ENCODE data around the gene PICK1. TPM values are rescaled to one million over a fixed set of nuclear protein-coding genes. Genes with fewer than 3 reads are reported as not detected.
A peak's percentile ranks its signal among the peaks of the same experiment; 100 is the strongest.

Gene PICK1
- total RNA-seq, 1 experiment from 2014 or later: 21.3 TPM

DNA sequence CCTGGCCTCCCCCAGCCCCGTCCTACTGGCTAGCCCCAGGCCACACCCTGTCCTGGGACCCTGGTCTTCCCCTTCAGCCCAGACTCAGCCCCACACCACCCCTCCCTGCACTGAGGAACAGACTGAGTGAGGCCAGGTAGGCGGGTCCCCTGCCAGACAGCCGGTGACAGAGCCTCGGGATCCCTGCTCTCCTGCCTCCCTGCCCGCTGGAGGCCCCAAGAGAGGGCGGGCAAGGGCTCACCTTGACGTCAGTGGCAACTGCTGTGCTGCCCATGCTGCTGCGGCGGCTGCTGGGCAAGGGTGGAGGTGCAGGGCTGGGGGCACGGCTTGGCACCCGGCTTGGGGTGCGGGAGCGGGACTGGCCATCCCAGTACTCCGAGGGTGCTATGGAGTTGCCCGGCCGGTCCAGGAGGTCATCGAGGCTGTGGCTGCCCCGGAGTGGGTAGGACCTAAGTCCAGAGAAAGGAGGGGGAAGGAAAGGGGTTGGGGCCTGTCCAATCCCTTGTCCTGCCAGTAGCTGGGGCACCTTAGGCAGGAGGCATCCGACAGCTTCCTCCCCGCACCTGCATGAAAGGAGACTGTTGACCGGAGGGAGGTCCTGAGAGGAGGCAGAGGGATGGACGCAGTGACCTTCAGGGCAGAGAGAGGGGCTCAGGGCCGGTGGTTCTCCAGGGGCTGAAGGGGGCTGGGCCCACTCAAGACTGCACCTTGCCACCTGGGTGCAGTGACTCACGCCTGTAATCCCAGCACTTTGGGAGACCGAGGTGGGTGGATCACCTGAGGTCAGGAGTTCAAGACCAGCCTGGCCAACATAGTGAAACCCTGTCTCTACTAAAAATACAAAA lies 29.0 kb downstream of the PICK1 start:
- ChIA-PET POLR2A (no interaction called here), CTCF (interaction anchor here (1.3 kb wide), 1 partner anchor 11 kb away, joined by 3 read pairs; no protein-coding TSS in a partner anchor)
- Histone ChIP-seq H3K4me3 (ENCODE audit: low read depth in 2 of 2, low read length in 2 of 2) (no peak overlapping the region), H3K4me1 (ENCODE audit: control insufficient read depth, insufficient read depth, low read length) (no peaks in the 10 kb centered on the region; the same call in 1 of the 2 replicates), H3K27me3 (ENCODE audit: control insufficient read depth, insufficient read depth, low read length) (no peaks in the 10 kb centered on the region), H3K9me3 (ENCODE audit: control insufficient read depth, insufficient read depth, low read depth, low read length) (no peaks in the 10 kb centered on the region), H3K27ac (ENCODE audit: low read length) (no peak overlapping the region), H3K36me3 (ENCODE audit: control insufficient read depth, insufficient read depth, low read length) (no peaks in the 10 kb centered on the region)
- DNase-seq (ENCODE audit: low read depth, low spot score): no peak
- intact Hi-C loops (cut with micrococcal nuclease; ENCODE audit: unreplicated experiment) (no loop called here), in situ Hi-C loops (cut with HindIII; ENCODE audit: low pct_unique_long_range_greater_than_20kb, low sequenced_read_pairs) (no loop called here)
- TF ChIP-seq, protein P1, sequence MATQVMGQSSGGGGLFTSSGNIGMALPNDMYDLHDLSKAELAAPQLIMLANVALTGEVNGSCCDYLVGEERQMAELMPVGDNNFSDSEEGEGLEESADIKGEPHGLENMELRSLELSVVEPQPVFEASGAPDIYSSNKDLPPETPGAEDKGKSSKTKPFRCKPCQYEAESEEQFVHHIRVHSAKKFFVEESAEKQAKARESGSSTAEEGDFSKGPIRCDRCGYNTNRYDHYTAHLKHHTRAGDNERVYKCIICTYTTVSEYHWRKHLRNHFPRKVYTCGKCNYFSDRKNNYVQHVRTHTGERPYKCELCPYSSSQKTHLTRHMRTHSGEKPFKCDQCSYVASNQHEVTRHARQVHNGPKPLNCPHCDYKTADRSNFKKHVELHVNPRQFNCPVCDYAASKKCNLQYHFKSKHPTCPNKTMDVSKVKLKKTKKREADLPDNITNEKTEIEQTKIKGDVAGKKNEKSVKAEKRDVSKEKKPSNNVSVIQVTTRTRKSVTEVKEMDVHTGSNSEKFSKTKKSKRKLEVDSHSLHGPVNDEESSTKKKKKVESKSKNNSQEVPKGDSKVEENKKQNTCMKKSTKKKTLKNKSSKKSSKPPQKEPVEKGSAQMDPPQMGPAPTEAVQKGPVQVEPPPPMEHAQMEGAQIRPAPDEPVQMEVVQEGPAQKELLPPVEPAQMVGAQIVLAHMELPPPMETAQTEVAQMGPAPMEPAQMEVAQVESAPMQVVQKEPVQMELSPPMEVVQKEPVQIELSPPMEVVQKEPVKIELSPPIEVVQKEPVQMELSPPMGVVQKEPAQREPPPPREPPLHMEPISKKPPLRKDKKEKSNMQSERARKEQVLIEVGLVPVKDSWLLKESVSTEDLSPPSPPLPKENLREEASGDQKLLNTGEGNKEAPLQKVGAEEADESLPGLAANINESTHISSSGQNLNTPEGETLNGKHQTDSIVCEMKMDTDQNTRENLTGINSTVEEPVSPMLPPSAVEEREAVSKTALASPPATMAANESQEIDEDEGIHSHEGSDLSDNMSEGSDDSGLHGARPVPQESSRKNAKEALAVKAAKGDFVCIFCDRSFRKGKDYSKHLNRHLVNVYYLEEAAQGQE (IDR thresholded peaks at IDR 0.05; ENCODE audit: insufficient read depth in 1 of 2, low read depth in 2 of 2, low read length in 1 of 2): no peak
- TF ChIP-seq, protein P2, sequence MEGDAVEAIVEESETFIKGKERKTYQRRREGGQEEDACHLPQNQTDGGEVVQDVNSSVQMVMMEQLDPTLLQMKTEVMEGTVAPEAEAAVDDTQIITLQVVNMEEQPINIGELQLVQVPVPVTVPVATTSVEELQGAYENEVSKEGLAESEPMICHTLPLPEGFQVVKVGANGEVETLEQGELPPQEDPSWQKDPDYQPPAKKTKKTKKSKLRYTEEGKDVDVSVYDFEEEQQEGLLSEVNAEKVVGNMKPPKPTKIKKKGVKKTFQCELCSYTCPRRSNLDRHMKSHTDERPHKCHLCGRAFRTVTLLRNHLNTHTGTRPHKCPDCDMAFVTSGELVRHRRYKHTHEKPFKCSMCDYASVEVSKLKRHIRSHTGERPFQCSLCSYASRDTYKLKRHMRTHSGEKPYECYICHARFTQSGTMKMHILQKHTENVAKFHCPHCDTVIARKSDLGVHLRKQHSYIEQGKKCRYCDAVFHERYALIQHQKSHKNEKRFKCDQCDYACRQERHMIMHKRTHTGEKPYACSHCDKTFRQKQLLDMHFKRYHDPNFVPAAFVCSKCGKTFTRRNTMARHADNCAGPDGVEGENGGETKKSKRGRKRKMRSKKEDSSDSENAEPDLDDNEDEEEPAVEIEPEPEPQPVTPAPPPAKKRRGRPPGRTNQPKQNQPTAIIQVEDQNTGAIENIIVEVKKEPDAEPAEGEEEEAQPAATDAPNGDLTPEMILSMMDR (IDR thresholded peaks at IDR 0.05): no peak
- TF ChIP-seq SIN3A (IDR thresholded peaks at IDR 0.05; ENCODE audit: borderline replicate concordance, insufficient read depth, low read depth, low read length): no peak
- TF ChIP-seq TCF7L2 (IDR thresholded peaks at IDR 0.05; ENCODE audit: low read depth, low read length): no peak
- TF ChIP-seq POLR2AphosphoS5 (IDR thresholded peaks at IDR 0.05; ENCODE audit: low read depth, low read length): no peak
- BruUV-seq (replicated peaks): no TSS peak
- peak; percentile 27; the same call in 1 of the 2 replicates for ATAC-seq

DNA sequence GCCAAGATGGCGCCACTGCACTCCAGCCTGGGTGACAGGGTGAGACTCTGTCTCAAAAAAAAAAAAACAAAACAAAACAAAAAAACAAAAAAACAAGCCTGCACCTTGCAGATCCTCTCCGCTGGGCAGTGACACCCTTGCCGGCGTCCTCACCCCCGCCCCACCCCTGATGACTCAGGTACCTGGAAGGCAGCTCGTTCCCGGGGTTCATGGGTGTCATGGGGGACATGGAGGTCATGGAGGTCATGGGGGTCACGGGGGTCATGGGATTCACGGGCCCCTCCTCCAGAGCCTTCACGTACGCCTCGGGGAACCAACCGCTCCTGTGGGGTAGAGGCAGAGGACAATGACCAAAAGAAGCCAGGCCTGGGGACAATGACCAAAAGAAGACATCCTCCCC lies 29.7 kb downstream of the PICK1 start:
- ATAC-seq: no peak
- POLR2A ChIA-PET: no interaction called here
- DNase-seq (ENCODE audit: low read depth, low spot score): no peak

More for the DNA sequence above, 29.7 kb downstream of the PICK1 start:
- in situ Hi-C loops (cut with HindIII; ENCODE audit: low pct_unique_long_range_greater_than_20kb, low sequenced_read_pairs): no loop called here
- Histone ChIP-seq H3K9me3 (ENCODE audit: control insufficient read depth, insufficient read depth, low read depth, low read length) (no peaks in the 10 kb centered on the region), H3K4me1 (ENCODE audit: control insufficient read depth, insufficient read depth, low read length) (no peaks in the 10 kb centered on the region; the same call in 1 of the 2 replicates), H3K4me3 (ENCODE audit: low read depth in 2 of 2, low read length in 2 of 2) (no peak overlapping the region), H3K27me3 (ENCODE audit: control insufficient read depth, insufficient read depth, low read length) (no peaks in the 10 kb centered on the region), H3K36me3 (ENCODE audit: control insufficient read depth, insufficient read depth, low read length) (no peaks in the 10 kb centered on the region), H3K27ac (ENCODE audit: low read length) (no peak overlapping the region)
- TF ChIP-seq, protein P1 (IDR thresholded peaks at IDR 0.05; ENCODE audit: insufficient read depth in 1 of 2, low read depth in 2 of 2, low read length in 1 of 2): no peak
- TF ChIP-seq, protein P2 (IDR thresholded peaks at IDR 0.05): no peak
- no peak for TF ChIP-seq SIN3A (IDR thresholded peaks at IDR 0.05; ENCODE audit: borderline replicate concordance, insufficient read depth, low read depth, low read length)
- no peak for TF ChIP-seq TCF7L2 (IDR thresholded peaks at IDR 0.05; ENCODE audit: low read depth, low read length)
- no peak for TF ChIP-seq POLR2AphosphoS5 (IDR thresholded peaks at IDR 0.05; ENCODE audit: low read depth, low read length)
- BruUV-seq (replicated peaks): no TSS peak
- intact Hi-C loops (cut with micrococcal nuclease; ENCODE audit: unreplicated experiment): no loop called here
- CTCF ChIA-PET: no interaction called here
